ENCODE results near the gene MCF2L.

- TF ChIP-seq EGR1 (IDR thresholded peaks at IDR 0.05; ENCODE audit: borderline replicate concordance in 1 of 2, low read depth in 2 of 2, low read length in 2 of 2) (no peak), ZNF274 (IDR thresholded peaks at IDR 0.05; ENCODE audit: insufficient read depth, insufficient read length) (no peak), RCOR1 (conservative IDR thresholded peaks at IDR 0.05; ENCODE audit: low read depth, low read length) (no peak), CHD2 (IDR thresholded peaks at IDR 0.05; ENCODE audit: borderline replicate concordance, low read depth, low read length) (no peak), CTCF (IDR thresholded peaks at IDR 0.05 in 2 of 3, conservative IDR thresholded peaks at IDR 0.05 in 1 of 3; ENCODE audit: control insufficient read depth in 2 of 3, extremely low read depth in 1 of 3, insufficient read depth in 1 of 3, low read depth in 3 of 3, low read length in 3 of 3) (no peak), SIN3A (IDR thresholded peaks at IDR 0.05; ENCODE audit: low read depth, low read length) (no peak), POLR2AphosphoS5 (IDR thresholded peaks at IDR 0.05; ENCODE audit: low read length) (no peak), RBBP5 (conservative IDR thresholded peaks at IDR 0.05) (no peak), EZH2 (IDR thresholded peaks at IDR 0.05; ENCODE audit: borderline replicate concordance, control insufficient read depth, low read depth, low read length) (no peak), POU2F2 (IDR thresholded peaks at IDR 0.05; ENCODE audit: borderline replicate concordance, low read depth, low read length) (no peak), POLR2AphosphoS2 (IDR thresholded peaks at IDR 0.05; ENCODE audit: low read depth, low read length) (no peak), ATF7 (IDR thresholded peaks at IDR 0.05; ENCODE audit: low read depth) (no peak), CHD1 (IDR thresholded peaks at IDR 0.05; ENCODE audit: low read depth, low read length) (no peak), REST (IDR thresholded peaks at IDR 0.05; ENCODE audit: low read depth, low read length) (no peak)
Measured at GRCh38 chr13:113142876-113143275, 173.9 kb downstream of the MCF2L start.
